Measurements from ENCODE around the gene FAM53B.

Gene FAM53B

GRCh38 chr10:124660404-124661125 is 83.6 kb downstream of the FAM53B start:
- DNase-seq = no peak

GRCh38 chr10:124659380-124659779 is 84.8 kb downstream of the FAM53B start:
- DNase-seq = no peak

- DNase-seq = no peak
Observed at GRCh38 chr10:124658591-124659242, 85.5 kb downstream of the FAM53B start.

GRCh38 chr10:124657806-124658205 is 86.4 kb downstream of the FAM53B start:
- peak; percentile 24 to 62 for DNase-seq

- peak; percentile 34 to 46 for DNase-seq
Observed at GRCh38 chr10:124656541-124656940, 87.6 kb downstream of the FAM53B start.

GRCh38 chr10:124656113-124656490 is 88.1 kb downstream of the FAM53B start:
- no peak for DNase-seq

GRCh38 chr10:124655191-124656112 is 88.7 kb downstream of the FAM53B start:
- peak in 1 of 2 donors; percentile 20 for DNase-seq

GRCh38 chr10:124654686-124655085 is 89.5 kb downstream of the FAM53B start:
- no peak for DNase-seq

- DNase-seq = no peak
Observed at GRCh38 chr10:124653811-124654651, 90.1 kb downstream of the FAM53B start.

GRCh38 chr10:124653311-124653710 is 90.9 kb downstream of the FAM53B start:
- DNase-seq = no peak

- DNase-seq = no peak
Observed at GRCh38 chr10:124652701-124653100, 91.5 kb downstream of the FAM53B start.

- no peak for DNase-seq
Observed at GRCh38 chr10:124652200-124652599, 92.0 kb downstream of the FAM53B start.

- no peak for DNase-seq
Observed at GRCh38 chr10:124651402-124651891, 92.7 kb downstream of the FAM53B start.

- DNase-seq = no peak
Observed at GRCh38 chr10:124650820-124651401, 93.3 kb downstream of the FAM53B start.

GRCh38 chr10:124650263-124650662 is 93.9 kb downstream of the FAM53B start:
- DNase-seq = no peak

GRCh38 chr10:124649214-124649613 is 95.0 kb downstream of the FAM53B start:
- DNase-seq = peak; percentile 52 to 70

- DNase-seq = peak; percentile 51 to 59
Observed at GRCh38 chr10:124648738-124649137, 95.4 kb downstream of the FAM53B start.

- no peak for DNase-seq
Observed at GRCh38 chr10:124648131-124648475, 96.1 kb downstream of the FAM53B start.

- peak; percentile 96 for DNase-seq
Observed at GRCh38 chr10:124647421-124648130, 96.6 kb downstream of the FAM53B start.

- DNase-seq = peak; percentile 83 to 88
Observed at GRCh38 chr10:124646483-124647352, 97.5 kb downstream of the FAM53B start.

Measured in inflammatory macrophage (primary cell).